Renal cortex interstitium (tissue), 11 donors: ENCODE measurements around the gene NLRP1. TPM values are rescaled to one million over a fixed set of nuclear protein-coding genes. Genes with fewer than 3 reads are reported as not detected.

Experiments used
- DNase-seq, 11 donors: peaks; one replicate each; pipeline ENCODE4 v3.0.0-alpha.2; 2013; ENCODE audit warnings: low read depth in 9 of 11, low spot score in 4 of 11; ENCODE audit errors: extremely low read depth in 1 of 11
- polyA plus RNA-seq, 3 donors: library from polyadenylated mRNA; unstranded; fragments of 120-200 nt; gene quantifications; one replicate each; pipeline ENCODE4 v1.2.1, GENCODE V29; 2013; ENCODE audit not compliant: insufficient read length in 3 of 3

The NLRP1 gene
- polyA plus RNA-seq, 3 donors = 39.9 to 62.1 (median 49.1) TPM

DNA sequence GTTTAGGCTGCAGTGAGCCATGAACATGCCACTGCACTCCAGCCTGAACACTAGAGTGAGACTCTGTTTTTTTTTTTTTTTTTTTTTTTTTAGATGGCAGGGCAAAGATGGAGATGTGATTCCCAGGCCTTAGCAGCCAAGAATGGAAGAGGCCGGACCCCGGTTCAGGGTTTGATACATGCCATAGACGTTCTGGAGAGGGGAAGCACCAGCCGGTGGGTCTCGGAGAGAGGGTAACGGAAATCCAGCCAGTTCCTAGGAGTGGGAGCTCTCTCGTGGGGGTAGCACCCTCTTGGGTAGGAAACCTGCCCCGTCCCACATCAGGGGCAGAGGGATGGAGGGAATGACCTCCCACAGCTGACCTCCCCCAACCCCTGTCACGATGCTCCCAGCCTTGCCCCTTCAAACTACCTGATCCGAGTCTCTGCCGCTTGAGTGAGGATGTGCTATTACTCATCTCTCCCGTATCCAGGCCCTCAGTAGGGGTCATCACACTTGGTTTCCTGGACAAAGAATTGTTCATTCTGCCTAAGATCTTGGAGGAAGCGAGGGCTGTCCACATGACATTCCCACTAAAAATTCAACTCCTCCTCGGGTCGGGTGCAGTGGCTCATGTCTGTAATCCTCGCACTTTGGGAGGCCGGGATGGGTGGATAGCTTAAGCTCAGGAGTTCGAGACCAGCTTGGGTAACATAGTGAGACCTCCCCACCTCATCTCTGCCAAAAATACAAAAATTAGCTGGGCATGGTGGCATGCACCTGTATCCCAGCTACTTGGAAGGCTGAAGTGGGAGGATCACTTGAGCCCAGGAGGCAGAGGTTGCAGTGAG lies 50.6 kb downstream of the NLRP1 start:
- peak in 1 of 11 donors; percentile 15 for DNase-seq

- no peak for DNase-seq
Measured at GRCh38 chr17:5532581-5532980, 51.7 kb downstream of the NLRP1 start.

DNA sequence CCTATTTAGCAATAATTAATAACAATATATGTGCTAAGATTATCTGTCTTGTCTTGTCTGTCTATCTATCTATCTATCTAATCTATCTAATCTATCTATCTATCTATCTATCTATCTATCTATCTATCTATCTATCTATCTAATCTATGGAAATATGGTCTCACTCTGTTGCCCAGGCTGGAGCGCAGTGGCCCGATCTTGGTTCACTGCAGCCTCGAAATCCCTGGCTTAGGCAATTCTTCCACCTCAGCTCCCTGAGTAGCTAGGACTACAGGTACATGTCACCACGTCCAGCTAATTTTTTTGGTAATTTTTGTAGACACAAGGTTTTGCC lies 53.3 kb downstream of the NLRP1 start:
- no peak for DNase-seq

DNA sequence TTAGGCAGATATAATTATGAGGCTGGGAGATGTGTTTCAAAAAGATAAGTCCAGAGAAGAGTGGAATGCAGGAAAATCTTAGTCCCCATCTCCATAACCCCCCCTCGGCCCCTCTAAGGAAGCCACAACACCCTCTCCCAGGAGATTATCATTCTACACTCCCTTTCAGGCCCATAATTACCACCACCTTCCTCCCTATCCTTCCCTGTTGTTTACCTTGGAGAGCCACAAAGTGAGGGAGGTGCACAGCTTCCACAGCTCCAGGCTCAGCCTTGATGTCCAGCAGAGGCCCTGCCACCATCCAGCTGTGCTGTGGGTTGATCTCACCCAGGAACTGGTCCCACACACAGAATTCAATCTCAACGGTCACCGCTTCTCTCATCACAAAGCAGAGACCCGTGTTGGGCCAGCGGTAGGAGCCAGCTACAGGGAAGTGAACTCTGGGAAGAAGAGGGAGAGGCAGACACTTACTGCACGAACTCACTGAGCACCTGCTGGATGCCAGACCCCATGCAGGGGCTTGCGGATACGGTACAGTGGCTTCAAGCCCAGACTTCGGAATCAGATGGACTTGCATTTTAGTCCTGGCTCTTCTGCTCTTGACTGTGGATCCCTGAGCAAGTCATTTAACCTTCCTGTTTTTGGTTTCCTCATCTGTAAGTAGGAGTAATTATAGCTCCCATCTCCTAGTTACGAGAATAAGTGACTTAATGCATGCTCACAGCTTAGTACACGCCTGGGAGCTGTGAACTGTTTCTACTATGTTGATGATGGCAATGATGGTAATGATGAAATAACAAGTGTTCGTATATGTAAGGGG lies 53.8 kb downstream of the NLRP1 start:
- no peak for DNase-seq

DNA sequence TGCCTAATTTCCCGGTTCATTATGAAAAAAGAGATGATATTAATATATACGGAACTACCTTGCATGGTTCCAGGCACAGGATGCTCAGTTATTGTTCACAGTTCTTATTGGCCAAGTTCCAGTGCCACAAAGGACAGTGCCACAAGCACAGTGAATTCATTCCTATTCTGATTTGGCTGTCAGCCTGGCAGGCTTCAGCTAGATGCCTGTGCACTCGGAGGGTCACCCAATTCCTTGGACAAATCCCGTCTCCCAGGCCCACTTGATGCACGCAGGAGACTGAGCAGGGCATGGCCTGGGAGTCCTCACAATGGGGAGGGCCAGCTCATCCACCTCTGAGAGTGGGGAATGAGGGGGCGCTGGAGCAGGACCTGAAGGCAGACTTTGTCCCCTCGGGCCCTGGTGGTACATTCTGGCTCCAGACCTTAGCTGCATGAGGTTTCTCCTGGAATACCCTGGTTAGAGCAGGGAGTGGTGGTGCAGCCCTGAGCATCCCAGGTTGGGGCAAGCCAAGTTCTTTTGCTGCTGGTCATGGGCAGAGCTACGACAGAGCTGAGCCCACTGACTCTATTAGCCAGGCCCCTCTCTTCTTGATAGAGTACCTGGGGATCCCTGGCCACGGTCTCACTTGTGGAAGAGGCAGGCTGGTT lies 56.6 kb downstream of the NLRP1 start:
- DNase-seq = peak in 1 of 11 donors; percentile 8

DNA sequence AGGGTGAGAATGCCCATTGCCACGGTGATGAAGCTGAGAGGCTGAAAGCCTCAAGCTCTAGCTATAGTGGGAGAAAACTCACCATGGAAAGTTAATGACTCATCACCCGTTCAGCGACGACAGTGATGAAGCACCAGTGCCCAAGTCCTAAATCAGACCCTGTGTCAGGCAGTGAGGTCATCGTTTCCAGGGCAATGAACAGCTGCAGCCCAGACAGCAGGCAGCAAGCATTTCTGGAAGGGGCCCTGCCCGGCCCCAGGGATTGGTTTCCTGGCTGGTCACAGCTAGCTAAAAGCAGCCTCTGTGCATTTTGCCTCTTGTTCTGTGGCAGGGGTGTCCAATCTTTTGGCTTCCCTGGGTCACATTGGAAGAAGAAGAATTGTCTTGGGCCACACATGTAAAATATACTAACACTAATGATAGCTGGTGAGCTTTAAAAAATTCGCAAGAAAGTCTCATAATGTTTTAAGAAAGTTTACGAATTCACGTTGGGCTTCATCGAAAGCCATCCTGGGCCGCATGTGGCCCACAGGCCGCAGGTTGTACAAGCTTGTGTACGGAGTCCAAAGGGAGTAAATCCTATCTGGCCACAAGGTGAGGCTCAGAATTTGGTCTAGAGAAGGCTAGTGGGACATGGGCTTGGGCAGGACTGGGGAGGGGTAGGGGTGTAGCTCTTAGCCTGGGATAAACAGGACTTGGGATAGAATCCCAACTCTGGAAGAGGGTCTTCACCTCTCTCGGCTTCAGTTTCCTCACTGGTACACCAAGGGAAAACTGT lies 57.3 kb downstream of the NLRP1 start:
- peak; percentile 63 to 90 (median 85) for DNase-seq

GRCh38 chr17:5523249-5523648 lies 61.1 kb downstream of the NLRP1 start:
- no peak for DNase-seq

GRCh38 chr17:5522476-5522875 lies 61.8 kb downstream of the NLRP1 start:
- no peak for DNase-seq

GRCh38 chr17:5516060-5516792 lies 68.1 kb downstream of the NLRP1 start:
- no peak for DNase-seq

DNA sequence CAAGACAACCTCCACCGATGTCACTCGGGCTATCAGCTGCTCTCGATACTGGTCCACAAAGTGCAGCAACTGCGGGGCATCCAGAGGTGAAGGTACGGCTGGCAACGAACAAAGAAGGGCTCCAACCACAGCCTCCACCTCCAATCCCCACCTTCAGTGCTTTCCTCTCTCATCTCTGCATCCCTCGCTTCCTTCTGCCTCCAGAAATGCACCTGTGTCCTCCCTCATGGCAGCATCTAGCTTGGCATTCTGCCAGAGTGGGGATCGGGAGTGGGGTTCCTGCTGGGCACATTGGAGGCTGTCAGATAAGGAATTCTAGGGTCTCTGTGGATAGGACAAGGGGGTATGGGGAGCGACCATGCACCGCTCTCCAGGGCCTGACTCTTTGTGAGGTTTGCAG lies 69.3 kb downstream of the NLRP1 start:
- no peak for DNase-seq

DNA sequence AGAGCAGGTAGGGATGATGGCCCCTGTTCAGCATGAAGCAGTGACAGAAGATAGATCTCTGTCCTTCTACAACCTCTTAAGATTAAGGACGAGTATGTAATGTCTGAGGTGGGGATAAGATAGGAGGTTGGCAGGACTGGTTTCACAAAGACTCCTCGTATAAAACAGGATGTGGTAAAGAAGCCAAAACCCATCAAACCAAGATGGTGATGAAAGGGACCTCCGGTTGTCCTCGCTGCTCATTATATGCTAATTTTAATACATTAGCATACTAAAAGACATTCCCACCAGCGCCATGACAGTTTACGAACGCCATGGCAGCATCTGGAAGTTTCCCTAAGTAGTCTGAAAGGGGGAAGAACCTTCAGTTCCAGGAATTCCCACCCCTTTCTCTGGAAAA lies 70.7 kb downstream of the NLRP1 start:
- no peak for DNase-seq

DNA sequence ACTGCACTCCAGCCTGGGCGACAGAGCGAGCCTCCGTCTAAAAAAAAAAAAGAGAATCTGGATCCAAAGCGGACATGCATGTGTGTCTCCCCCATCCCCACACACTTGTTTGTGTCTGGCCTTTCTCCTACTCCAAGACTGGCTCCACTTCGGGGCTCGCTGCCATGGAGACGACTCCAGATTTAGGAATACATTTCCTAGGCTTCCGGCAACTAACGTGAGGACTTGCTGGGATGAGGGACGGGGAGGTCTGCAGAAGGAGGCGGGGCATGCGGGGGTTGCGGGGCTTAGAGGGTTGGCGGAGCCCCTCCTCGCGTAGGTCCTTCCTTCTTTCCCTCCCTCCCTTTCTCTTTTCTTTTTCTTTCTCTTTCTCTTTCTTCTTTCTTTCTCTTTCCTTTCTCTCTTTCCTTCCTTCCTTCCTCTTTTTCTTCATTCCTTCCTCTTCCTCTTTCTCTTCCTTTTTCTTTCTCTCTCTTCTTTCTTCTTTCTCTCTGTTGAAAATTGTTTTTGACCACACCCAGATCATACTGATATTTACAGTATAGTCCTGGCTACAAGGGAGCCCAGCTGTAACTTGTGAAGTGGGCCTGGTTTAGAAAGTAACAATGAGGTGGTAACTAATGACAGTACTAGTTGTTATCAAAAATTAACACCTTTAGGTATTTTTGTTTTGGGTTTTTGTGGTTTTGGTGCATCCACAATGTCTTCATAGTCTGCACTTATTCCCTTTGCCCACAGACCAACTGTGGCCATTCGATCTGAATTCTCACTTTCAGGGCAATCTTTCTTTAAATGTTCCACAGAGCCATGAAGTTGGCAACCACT lies 72.7 kb downstream of the NLRP1 start:
- peak in 2 of 11 donors; percentile 57 to 66 for DNase-seq

DNA sequence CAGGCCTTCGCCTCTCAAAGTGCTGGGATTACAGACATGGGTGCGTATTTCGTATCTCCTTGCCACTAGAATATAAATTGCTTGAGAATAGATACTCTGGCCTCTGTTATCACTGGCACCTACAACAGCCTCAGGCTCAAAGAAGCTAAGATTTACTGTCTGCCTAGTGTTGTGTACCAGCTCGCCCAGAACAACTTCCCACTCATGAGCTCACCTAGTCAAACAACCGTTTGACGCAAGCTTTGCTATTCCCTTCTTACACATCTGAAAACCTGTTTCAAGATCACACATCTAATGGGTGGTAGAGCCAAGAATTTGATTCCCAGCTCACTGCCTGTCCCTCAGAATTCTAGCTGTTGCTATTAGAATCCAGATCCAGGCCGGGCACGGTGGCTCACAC lies 73.5 kb downstream of the NLRP1 start:
- no peak for DNase-seq

DNA sequence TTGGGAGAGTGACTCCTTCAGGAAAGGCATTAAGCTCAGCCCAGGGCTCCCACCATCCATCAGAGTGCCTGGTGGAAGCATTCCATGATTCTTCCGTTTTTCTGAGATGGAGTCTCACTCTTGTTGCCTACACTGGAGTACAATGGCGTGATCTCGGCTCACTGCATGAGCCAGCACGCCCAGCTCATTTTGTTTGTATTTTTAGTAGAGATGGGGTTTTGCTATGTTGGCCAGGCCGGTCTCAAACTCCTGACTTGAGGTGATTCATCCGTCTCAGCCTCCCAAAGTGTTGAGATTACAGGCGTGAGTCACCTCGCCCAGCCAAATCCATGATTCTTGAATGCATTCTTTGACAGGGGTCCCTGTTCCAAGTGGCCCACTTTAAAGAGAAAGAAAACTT lies 74.8 kb downstream of the NLRP1 start:
- no peak for DNase-seq

- DNase-seq = peak in 1 of 11 donors; percentile 73
Measured at GRCh38 chr17:5508810-5509209, 75.5 kb downstream of the NLRP1 start.

DNA sequence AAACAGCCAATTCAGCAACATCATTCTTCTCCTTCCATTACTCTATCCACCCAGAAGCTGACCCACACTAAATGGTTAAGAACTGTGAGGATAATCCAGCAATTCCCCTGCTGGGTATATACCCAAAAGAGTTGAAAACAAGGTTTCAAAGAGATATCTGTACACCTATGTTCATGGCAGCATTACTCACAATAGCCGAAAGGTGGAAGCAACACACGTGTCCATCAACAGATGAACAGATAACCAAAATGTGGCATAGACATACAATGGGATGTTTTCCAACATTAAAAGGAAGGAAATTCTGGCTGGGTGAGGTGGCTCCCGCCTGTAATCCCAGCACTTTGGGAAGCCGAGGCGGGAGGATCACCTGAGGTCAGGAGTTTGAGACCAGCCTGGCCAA lies 78.0 kb downstream of the NLRP1 start:
- no peak for DNase-seq

DNA sequence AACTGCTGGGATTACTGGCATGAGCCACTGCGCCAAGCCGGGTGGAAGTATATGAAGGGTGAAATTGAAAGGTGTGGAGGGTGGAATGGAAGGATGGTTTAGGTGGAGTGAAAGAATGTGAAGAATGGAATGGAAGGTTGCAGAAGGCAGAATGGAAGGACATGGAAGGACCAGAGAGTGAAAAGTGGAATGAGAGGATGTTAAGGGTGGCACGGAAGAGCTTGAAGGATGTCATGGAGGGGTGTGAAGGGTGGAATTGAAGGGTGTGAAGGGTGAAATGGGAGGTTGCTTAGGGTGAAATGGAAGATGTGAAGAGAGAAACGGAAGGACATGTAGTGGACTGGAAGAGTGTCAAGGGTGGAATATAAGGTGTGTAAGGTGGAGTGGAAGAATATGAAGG lies 81.8 kb downstream of the NLRP1 start:
- no peak for DNase-seq

- no peak for DNase-seq
Measured at GRCh38 chr17:5501685-5502084, 82.6 kb downstream of the NLRP1 start.
